NCI-H2196 (cell line): ENCODE measurements around the gene SLCO2A1.
A peak's percentile ranks its signal among the peaks of the same experiment; 100 is the strongest.

Experiments used
- DNase-seq: peaks from one replicate; lab custom pipeline; 2025; ENCODE audit not compliant: unreplicated experiment; lab: John Stamatoyannopoulos, UW

Gene SLCO2A1

GRCh38 chr3:133915685-133916658, 113.8 kb downstream of the SLCO2A1 start:
- no peak for DNase-seq

DNA sequence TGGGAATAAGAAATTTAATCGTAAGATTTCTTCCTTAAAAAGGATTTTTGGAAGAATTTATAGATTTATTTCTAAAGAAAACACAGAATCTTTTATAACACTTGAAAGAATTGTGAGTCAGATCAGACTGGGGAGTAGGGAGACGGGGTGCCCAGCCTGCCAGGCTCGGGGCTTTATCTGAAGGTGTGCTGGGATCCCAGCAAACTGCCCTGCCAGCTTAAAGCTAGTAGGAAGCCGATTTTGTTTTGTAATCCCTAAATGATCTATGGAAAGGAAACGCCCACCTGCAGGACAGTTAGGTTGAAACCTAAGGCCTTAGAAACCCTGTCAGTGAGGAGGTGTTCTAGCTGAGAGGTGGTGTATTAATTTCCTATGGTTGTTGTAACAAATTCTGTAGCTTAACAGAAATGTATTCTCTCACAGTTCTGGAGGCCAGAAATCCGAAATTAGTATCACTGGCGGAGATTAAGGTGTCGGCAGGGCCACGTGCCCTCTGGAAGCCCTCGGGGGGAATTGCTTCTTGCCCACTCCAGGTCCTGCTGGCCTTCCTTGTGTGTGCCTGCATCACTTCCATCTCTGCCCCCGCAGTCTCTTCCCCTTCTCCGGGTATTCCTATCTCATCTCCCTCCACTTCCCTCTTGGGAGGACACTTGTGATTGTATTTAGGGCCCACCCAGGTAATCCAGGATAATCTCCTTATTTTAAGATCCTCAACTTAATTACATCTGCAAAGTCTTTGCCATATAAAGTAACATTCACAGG, 114.7 kb downstream of the SLCO2A1 start:
- DNase-seq: no peak

- DNase-seq: no peak
Measured at GRCh38 chr3:133910422-133910821, 119.3 kb downstream of the SLCO2A1 start.

DNA sequence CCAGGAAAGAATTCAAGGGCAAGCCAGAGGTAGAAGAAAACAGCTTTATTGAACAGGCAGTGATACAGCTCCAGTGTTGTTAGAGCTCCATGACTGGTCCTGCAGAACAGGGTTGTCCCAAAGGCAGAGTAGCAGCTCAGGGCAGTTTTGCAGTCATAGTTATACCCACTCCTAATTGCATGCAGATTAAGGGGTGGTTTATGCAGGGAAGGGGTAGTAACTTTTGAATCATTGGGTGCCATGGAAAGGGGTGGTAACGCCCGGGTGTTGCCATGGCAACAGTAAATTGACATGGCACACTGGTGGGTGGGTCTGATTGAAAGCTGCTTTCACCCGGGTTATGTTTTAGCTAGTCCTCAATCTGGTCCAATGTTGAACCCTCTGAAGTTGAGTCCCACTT, 124.3 kb downstream of the SLCO2A1 start:
- DNase-seq: no peak

DNA sequence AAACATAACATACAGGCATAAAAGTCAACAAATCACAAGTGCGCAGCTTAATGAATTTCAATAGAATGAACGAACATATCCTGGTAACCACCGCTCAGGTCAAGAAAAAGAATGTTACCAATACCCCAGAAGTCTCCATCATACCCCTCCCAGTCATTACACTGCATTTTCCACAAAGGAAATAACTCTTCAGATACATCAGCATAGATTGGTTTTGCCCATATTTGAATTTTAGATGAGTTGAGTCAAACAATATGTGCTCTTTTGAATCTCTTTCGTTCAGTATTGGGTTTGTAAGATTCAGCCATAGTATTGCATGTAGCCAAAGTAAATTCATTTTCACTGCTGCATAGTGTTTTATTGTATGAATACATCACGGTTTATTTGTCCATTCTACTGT, 127.9 kb downstream of the SLCO2A1 start:
- no peak for DNase-seq

- no peak for DNase-seq
Measured at GRCh38 chr3:133901083-133901482, 128.6 kb downstream of the SLCO2A1 start.

GRCh38 chr3:133899311-133899710, 130.4 kb downstream of the SLCO2A1 start:
- DNase-seq: no peak

DNA sequence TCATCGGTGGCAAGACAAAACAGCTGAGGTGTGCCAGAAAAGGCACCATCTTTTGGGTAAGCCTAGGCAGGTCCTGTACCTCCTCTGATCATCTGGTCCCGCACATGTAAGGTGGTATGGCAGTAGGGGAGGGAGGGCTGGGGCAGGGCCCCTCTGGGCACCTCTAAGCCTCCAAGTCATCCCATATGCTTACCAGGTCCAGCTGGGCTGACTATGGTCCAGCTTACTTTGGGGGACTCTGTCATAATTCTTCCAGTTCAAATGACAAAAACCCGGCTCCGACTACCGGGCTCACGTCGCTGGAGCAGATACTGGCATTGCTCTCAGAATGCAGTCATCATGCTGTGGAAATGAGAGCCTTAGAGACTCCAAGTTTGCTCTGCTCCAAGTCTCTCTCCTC, 132.2 kb downstream of the SLCO2A1 start:
- no peak for DNase-seq

- DNase-seq: no peak
Measured at GRCh38 chr3:133896002-133896761, 133.5 kb downstream of the SLCO2A1 start.

DNA sequence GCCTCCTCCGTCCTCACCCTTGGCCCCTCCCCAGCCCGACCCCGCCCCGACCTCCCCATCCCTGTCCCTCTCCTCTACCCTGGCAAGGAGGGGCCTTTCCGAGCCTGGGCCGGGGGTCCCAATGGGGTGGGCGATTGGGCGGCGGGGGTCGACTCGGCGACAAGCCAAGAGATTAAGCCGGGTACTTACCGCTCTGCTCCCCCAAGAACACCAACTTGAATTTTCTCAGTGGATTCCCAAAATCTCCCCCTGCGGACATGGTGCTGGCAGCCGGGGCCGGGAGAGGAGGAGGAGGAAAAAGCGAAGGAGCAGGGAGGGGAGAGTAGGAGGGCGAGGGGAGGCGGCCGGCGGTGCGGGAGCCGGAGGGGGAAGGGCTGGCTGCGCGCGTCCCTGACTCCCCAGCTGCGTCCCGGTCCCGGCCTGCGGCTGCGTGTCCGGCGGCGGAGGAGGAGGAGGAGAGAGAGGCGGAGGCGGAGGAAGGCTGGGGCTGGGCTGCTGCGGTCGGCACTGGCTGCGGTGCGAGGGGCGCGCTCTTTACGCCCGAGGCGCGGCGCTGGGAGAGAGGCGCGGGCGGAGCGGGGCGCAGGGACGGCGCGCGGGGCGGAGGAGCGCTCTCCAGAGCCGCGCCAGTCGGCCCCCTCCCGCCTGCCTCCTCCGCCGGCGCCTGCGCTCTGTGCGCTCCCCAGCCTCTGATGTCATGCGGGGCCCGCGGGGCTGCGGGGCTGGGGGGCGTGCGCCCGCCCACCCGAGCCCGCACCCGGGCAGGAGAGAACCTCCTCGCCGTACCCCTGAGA, 134.3 kb downstream of the SLCO2A1 start, which contains the start of gene RAB6B:
RAB6B (minus strand) TSS at position 675 of the 794 bp plus-strand sequence; CDS start at position 259, 416 bp downstream.
- DNase-seq: peak; percentile 58

- peak; percentile 12 for DNase-seq
Measured at GRCh38 chr3:133894353-133895207, 135.1 kb downstream of the SLCO2A1 start.

DNA sequence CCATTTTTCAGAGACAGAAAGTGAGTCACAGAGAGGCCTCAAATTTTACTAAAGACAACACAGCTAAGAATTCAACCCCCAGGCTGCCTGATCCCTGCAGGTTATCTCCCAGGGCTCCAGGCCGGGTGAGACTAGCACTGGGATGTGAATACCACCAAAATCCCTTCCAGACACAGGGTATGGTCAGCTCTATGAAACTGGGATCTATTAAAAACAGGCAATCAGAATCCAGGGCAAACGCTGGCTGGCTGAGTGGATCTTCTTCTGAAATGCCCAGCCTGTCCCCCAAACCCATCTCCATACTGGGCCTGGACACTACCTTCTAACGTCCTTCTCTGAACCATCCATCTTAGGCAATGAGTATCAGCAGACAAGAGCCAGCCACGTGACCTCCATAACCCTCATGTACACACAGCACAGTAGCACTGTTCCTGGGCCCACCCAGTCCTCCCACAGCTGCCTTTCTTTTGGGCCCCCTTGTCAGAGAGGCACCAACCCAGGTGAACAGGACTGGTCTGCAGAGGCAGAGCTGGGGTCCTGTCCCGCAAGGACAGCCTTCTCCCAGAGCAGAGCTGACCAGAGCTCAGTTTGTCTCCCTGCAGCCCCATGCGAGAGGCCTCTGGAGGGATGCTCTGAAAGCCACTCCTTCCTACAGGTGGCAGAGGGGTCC, 135.9 kb downstream of the SLCO2A1 start:
- no peak for DNase-seq

DNA sequence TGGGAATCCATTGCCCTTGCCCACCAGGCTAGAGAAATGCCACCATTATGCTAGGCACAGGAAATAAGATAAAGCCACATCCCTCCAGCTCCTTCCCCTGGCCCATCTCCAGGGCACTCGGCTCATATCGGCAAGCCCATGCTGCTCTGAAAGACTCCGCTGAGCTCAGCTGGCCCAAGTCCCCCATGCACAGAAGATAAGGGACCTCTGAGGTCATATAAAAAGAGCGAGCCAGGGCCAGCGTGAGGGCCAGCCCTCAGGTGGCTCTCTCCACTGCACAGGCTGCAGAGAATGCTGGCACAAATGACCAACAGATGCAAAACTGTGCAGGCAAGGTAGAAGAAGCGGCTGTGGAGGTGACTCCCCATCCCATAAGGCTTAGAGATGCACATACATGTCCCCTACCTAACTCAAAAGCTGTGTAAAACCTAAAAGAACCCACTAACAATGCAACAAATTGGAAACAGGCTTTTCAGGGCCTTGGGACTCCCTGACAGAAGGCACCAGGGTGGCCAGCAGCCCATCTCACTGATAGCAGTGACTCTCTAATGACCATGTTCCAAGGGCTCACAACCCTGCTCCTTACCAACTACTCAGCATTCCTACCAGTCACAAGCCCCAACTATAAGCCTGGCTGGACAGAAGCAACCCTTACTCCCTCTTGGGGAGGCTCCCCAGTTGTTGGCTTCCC, 137.0 kb downstream of the SLCO2A1 start:
- no peak for DNase-seq

DNA sequence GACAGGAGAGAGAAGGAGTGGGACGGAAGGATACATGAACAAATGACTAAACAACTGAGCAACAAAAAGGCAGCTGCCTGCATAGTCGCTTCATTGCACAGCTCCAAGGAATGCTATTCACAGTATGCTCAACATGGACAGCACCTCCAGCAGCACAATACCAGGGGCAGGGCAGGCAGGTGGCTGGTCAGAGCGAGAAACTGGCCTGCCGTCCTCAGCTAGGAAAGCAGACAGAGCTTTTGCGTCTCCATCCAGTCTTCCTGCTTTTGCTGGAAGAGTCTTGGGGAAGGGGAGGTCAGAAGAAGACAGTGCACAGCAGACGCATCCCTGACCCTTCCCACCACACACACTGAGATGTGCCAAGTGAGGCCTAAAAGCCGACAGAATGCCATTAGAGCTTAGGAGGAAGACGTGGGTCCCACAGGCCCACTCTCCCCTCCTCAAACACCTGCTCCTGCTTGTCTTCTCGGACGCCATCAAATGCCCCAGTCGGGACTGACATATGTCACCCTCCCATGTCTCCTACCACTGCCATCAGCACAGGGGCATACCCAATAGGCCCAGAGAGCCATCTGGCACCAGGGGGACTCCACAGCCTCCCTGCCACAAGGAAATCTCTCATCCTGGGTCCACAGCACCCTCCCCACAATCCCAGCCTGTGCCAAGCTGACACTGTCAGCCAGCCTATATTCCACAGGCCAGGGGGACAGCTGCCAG, 137.9 kb downstream of the SLCO2A1 start:
- DNase-seq: no peak

DNA sequence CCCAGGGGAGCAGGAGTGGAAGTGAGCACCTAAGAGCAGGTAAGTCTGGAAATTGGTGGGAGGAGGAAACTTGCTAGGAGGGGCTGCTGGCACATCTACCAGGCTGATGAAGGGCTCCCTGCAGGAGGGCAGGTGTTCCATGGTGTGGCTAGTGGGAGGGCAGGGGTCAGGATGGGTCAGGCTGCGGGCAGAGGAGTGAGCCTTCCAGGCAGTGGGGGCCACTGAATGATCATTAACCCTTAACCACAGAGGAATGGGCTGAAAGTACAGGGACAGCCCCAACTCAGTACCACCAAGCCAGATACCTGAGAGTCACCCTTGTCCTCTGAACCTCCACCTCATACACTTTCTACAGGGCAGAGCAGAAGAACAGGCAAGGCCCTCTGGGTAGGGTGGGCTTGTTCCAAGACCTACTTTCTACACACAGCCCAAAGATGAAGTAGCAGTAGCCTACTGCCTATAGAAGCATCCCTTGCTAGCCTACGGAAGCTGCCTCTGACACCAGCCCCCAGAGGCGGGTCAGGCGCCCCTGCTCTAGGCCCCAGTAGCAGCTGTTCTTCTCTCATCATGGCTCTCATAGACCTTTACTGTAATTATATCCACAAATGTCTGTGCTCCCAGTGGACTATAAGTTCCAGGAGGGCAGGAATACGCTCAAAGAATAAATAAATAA, 138.6 kb downstream of the SLCO2A1 start:
- DNase-seq: no peak

- DNase-seq: no peak
Measured at GRCh38 chr3:133890037-133890436, 139.7 kb downstream of the SLCO2A1 start.

DNA sequence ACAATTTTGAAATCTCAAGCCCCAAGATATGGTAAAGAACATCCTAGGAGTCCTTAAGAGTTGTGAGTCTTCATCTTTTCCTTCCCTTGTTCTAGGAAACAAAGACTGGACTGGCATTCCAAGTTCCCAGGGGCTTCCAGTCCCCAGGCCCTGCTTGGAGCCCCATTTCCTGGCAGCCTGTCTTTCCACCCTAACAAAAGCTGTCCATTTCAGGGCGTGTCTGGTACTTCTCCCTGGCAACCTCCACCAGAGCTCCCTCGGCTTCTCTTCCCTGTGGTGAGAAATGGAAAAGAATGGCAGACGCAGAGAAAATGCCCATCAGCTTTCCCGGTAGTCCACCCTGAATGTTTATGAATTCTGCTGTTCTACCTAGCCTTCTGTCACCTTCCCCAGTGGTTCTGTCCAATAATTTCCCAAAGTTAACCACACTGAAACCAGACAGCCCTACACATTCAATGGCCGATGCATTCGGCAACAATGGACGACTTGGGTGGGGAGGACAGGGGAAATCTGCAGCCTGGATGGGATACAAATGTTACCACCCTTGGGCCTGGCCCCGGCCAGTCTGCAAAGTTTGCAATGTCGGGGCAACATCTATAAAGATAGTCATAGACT, 140.9 kb downstream of the SLCO2A1 start:
- DNase-seq: no peak
